ENCODE measurements around the gene DNAJB1.

DNA sequence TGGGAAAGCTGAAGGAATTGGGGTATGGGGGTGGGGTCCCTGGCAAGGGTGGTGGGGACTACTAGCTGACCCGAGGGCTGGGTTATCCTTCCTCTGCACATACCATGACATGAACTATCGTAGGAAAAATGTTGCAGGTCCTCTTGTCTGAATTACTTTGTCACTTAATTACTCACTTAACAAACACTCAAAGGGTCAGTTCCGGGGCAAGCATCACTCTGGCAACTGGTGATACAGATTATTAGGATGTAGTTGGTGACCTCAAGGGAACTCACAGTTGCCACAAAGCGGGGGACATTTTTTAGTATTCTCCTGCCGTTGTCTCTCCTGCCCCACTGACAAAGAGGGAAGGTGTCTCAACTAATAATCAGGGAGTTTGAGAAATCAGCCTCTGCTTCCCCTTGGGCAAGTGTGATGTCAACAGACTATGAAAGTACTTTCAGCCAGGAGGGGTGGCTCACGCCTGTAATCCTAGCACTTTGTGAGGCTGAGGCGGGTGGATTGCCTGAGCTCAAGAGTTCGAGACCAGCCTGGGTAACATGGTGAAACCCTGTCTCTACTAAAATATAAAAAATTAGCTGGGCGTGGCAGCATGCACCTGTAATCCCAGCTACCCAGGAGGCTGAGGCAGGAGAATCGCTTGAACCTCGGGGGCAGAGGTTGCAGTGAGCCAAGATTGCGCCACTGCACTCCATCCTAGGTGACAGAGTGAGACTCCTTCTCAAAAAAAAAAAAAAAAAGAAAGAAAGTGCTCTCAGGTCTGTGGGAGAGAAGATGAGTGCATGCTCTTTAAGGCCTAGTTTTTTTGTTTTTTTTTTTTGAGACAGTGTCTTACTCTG, 10.3 kb downstream of the DNAJB1 start:
- TF ChIP-seq, protein P1, sequence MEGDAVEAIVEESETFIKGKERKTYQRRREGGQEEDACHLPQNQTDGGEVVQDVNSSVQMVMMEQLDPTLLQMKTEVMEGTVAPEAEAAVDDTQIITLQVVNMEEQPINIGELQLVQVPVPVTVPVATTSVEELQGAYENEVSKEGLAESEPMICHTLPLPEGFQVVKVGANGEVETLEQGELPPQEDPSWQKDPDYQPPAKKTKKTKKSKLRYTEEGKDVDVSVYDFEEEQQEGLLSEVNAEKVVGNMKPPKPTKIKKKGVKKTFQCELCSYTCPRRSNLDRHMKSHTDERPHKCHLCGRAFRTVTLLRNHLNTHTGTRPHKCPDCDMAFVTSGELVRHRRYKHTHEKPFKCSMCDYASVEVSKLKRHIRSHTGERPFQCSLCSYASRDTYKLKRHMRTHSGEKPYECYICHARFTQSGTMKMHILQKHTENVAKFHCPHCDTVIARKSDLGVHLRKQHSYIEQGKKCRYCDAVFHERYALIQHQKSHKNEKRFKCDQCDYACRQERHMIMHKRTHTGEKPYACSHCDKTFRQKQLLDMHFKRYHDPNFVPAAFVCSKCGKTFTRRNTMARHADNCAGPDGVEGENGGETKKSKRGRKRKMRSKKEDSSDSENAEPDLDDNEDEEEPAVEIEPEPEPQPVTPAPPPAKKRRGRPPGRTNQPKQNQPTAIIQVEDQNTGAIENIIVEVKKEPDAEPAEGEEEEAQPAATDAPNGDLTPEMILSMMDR (conservative IDR thresholded peaks at IDR 0.05; ENCODE audit: low read length), result no peak
- no peak for TF ChIP-seq EZH2phosphoT487 (IDR thresholded peaks at IDR 0.05; ENCODE audit: borderline replicate concordance)

All from Loucy (cell line).